ENCODE data around the gene LMCD1. TPM values are rescaled to one million over a fixed set of nuclear protein-coding genes. Genes with fewer than 3 reads are reported as not detected.

The LMCD1 gene
- total and polyA plus RNA-seq, 4 experiments from 2014 or later: 0.53 to 2.2 (median 1.3) TPM

DNA sequence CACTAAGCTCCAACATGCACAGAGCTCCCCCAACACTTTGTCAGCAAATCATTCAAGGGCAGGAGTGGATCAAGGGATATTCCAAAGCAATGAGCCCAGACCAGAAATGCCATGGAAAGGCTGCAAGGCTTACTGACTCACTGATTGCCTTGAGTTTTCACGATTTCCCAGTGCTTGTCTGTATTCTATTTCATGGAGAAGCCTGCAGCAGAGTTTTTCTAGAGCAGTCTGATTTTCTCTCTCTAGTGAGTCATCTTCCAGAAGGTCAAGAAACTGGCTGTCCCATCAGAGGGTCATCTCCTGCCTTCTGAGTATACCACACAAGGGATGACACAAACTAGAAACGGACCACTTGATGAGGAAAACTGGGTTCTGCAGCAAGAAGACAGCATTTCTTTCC is 16.5 kb downstream of the LMCD1 start:
- H3K27ac Mint-ChIP-seq: no peak overlapping the region
- Histone ChIP-seq H3K36me3 (ENCODE audit: insufficient read depth, low read length) (no peaks in the 10 kb centered on the region), H3K4me3 (ENCODE audit: low read length in 2 of 2) (no peak overlapping the region), H3K27me3 (ENCODE audit: insufficient read depth, low read length) (no peaks in the 10 kb centered on the region), H3K9me3 (ENCODE audit: control insufficient read depth in 1 of 2, low read length in 2 of 2) (no peaks in the 10 kb centered on the region), H3K4me1 (ENCODE audit: insufficient read depth, low read length) (no peaks in the 10 kb centered on the region), H3K27ac (ENCODE audit: low read depth, low read length) (no peak overlapping the region)
- no peaks in the 10 kb centered on the region for H3K36me3 Mint-ChIP-seq
- CTCF ChIA-PET (ENCODE audit: partially characterized antibody): no interaction called here
- H3K27me3 Mint-ChIP-seq: peaks cover 0 to 2% of the 10 kb centered on the region in 2 donors
- intact Hi-C loops (cut with micrococcal nuclease): no loop called here
- DNase-seq: no peak
- H3K4me1 Mint-ChIP-seq: no peaks in the 10 kb centered on the region
- peaks cover 0 to 5% (median 0%) of the 10 kb centered on the region in 8 donors for H3K9me3 Mint-ChIP-seq
- H3K4me3 Mint-ChIP-seq: no peak overlapping the region
- POLR2A ChIA-PET (ENCODE audit: partially characterized antibody): no interaction called here

GRCh38 chr3:8519156-8519555 is 17.5 kb downstream of the LMCD1 start:
- Histone ChIP-seq H3K36me3 (ENCODE audit: insufficient read depth, low read length) (no peaks in the 10 kb centered on the region), H3K9me3 (ENCODE audit: control insufficient read depth in 1 of 2, low read length in 2 of 2) (no peaks in the 10 kb centered on the region), H3K4me1 (ENCODE audit: insufficient read depth, low read length) (no peaks in the 10 kb centered on the region), H3K4me3 (ENCODE audit: low read length in 2 of 2) (no peak overlapping the region), H3K27ac (ENCODE audit: low read depth, low read length) (no peak overlapping the region), H3K27me3 (ENCODE audit: insufficient read depth, low read length) (no peaks in the 10 kb centered on the region)
- Mint-ChIP-seq H3K4me3 (no peak overlapping the region), H3K36me3 (no peaks in the 10 kb centered on the region), H3K27ac (no peak overlapping the region), H3K4me1 (no peaks in the 10 kb centered on the region), H3K9me3 (peaks cover 0 to 5% (median 0%) of the 10 kb centered on the region in 8 donors), H3K27me3 (peaks cover 0 to 2% of the 10 kb centered on the region in 2 donors)
- ChIA-PET CTCF (ENCODE audit: partially characterized antibody) (no interaction called here), POLR2A (ENCODE audit: partially characterized antibody) (no interaction called here)
- intact Hi-C loops (cut with micrococcal nuclease): no loop called here
- no peak for DNase-seq

GRCh38 chr3:8519774-8520448 is 18.3 kb downstream of the LMCD1 start:
- H3K36me3 ChIP-seq (ENCODE audit: insufficient read depth, low read length): no peaks in the 10 kb centered on the region
- Mint-ChIP-seq H3K4me1 (peaks cover 0 to 2% (median under 1%) of the 10 kb centered on the region in 4 donors), H3K27me3 (peaks cover 0 to 2% of the 10 kb centered on the region in 2 donors), H3K27ac (no peak overlapping the region), H3K9me3 (peaks cover 0 to 5% (median 0%) of the 10 kb centered on the region in 8 donors), H3K4me3 (no peak overlapping the region), H3K36me3 (no peaks in the 10 kb centered on the region)
- no peaks in the 10 kb centered on the region for H3K27me3 ChIP-seq (ENCODE audit: insufficient read depth, low read length)
- intact Hi-C loops (cut with micrococcal nuclease): no loop called here
- ChIA-PET CTCF (ENCODE audit: partially characterized antibody) (no interaction called here), POLR2A (ENCODE audit: partially characterized antibody) (no interaction called here)
- no peaks in the 10 kb centered on the region for H3K4me1 ChIP-seq (ENCODE audit: insufficient read depth, low read length)
- no peak for DNase-seq
- H3K4me3 ChIP-seq (ENCODE audit: low read length in 2 of 2): no peak overlapping the region
- no peaks in the 10 kb centered on the region for H3K9me3 ChIP-seq (ENCODE audit: control insufficient read depth in 1 of 2, low read length in 2 of 2)
- no peak overlapping the region for H3K27ac ChIP-seq (ENCODE audit: low read depth, low read length)

- no peaks in the 10 kb centered on the region for H3K4me1 ChIP-seq (ENCODE audit: insufficient read depth, low read length)
- Mint-ChIP-seq H3K36me3 (no peaks in the 10 kb centered on the region), H3K9me3 (peaks cover 0 to 5% (median 0%) of the 10 kb centered on the region in 8 donors), H3K27me3 (no peaks in the 10 kb centered on the region), H3K4me3 (no peak overlapping the region), H3K4me1 (peaks cover 0 to 2% (median under 1%) of the 10 kb centered on the region in 4 donors), H3K27ac (no peak overlapping the region)
- H3K27ac ChIP-seq (ENCODE audit: low read depth, low read length): no peak overlapping the region
- intact Hi-C loops (cut with micrococcal nuclease): no loop called here
- DNase-seq: no peak
- ChIA-PET CTCF (ENCODE audit: partially characterized antibody) (no interaction called here), POLR2A (ENCODE audit: partially characterized antibody) (no interaction called here)
- no peak overlapping the region for H3K4me3 ChIP-seq (ENCODE audit: low read length in 2 of 2)
- H3K36me3 ChIP-seq (ENCODE audit: insufficient read depth, low read length): no peaks in the 10 kb centered on the region
- no peaks in the 10 kb centered on the region for H3K27me3 ChIP-seq (ENCODE audit: insufficient read depth, low read length)
- H3K9me3 ChIP-seq (ENCODE audit: control insufficient read depth in 1 of 2, low read length in 2 of 2): no peaks in the 10 kb centered on the region
These were observed 19.3 kb downstream of the LMCD1 start for GRCh38 chr3:8520816-8521403.

GRCh38 chr3:8523041-8523440 is 21.4 kb downstream of the LMCD1 start:
- H3K27me3 ChIP-seq (ENCODE audit: insufficient read depth, low read length): no peaks in the 10 kb centered on the region
- no peak for DNase-seq
- POLR2A ChIA-PET (ENCODE audit: partially characterized antibody): no interaction called here
- Mint-ChIP-seq H3K9me3 (peaks cover 0 to 5% (median 0%) of the 10 kb centered on the region in 8 donors), H3K27me3 (no peaks in the 10 kb centered on the region), H3K4me3 (no peak overlapping the region), H3K36me3 (no peaks in the 10 kb centered on the region), H3K27ac (no peak overlapping the region), H3K4me1 (peaks cover 0 to 2% (median under 1%) of the 10 kb centered on the region in 4 donors)
- intact Hi-C loops (cut with micrococcal nuclease): no loop called here
- H3K4me1 ChIP-seq (ENCODE audit: insufficient read depth, low read length): no peaks in the 10 kb centered on the region
- H3K27ac ChIP-seq (ENCODE audit: low read depth, low read length): no peak overlapping the region
- no peak overlapping the region for H3K4me3 ChIP-seq (ENCODE audit: low read length in 2 of 2)
- H3K36me3 ChIP-seq (ENCODE audit: insufficient read depth, low read length): no peaks in the 10 kb centered on the region
- no peaks in the 10 kb centered on the region for H3K9me3 ChIP-seq (ENCODE audit: control insufficient read depth in 1 of 2, low read length in 2 of 2)
- CTCF ChIA-PET (ENCODE audit: partially characterized antibody): no interaction called here

- Mint-ChIP-seq H3K4me3 (no peak overlapping the region), H3K27ac (no peak overlapping the region), H3K9me3 (peaks cover 0 to 2% (median 0%) of the 10 kb centered on the region in 8 donors), H3K4me1 (peaks cover 0 to 2% (median under 1%) of the 10 kb centered on the region in 4 donors), H3K36me3 (no peaks in the 10 kb centered on the region), H3K27me3 (no peaks in the 10 kb centered on the region)
- no peak for DNase-seq
- Histone ChIP-seq H3K36me3 (ENCODE audit: insufficient read depth, low read length) (no peaks in the 10 kb centered on the region), H3K4me1 (ENCODE audit: insufficient read depth, low read length) (no peaks in the 10 kb centered on the region), H3K27ac (ENCODE audit: low read depth, low read length) (no peak overlapping the region), H3K9me3 (ENCODE audit: control insufficient read depth in 1 of 2, low read length in 2 of 2) (no peaks in the 10 kb centered on the region), H3K4me3 (ENCODE audit: low read length in 2 of 2) (no peak overlapping the region), H3K27me3 (ENCODE audit: insufficient read depth, low read length) (no peaks in the 10 kb centered on the region)
- intact Hi-C loops (cut with micrococcal nuclease): no loop called here
- CTCF ChIA-PET (ENCODE audit: partially characterized antibody): no interaction called here
- POLR2A ChIA-PET (ENCODE audit: partially characterized antibody): no interaction called here
These were observed 22.6 kb downstream of the LMCD1 start for GRCh38 chr3:8524249-8524648.

DNA sequence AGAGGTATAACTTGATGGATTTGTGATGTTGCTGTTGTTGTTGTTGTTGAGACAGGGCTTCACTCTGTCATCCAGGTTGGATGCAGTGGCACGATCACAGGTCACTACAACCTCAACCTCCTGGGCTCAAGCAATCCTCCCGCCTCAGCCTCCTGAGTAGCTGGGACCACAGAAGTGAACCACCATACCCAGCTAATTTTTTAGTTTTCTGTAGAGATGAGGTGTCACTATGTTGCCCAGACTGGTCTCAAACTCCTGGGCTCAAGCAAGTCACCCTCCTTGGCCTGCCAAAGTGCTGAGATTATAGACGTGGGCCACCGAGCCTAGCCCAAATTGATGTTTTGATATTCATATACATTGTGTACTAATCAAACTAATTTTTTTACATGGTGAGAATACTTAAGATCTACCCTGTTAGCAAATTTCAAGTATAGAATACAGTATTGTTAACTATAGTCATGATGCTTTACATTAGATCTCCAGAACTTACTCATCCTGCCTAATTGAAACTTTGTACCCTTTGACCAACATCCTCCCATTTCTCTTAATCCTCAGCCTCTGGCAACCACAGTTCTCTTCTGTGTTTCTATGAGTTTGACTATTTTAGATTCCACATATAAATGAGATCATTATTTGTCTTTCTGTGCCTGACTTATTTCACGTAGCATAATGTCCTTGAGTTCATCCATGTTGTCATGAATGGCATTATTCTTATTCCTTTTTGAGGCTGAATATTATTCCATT is 23.2 kb downstream of the LMCD1 start:
- H3K27ac Mint-ChIP-seq: no peak overlapping the region

More for the DNA sequence above, 23.2 kb downstream of the LMCD1 start:
- Histone ChIP-seq H3K4me3 (ENCODE audit: low read length in 2 of 2) (no peak overlapping the region), H3K27me3 (ENCODE audit: insufficient read depth, low read length) (no peaks in the 10 kb centered on the region), H3K9me3 (ENCODE audit: control insufficient read depth in 1 of 2, low read length in 2 of 2) (no peaks in the 10 kb centered on the region), H3K4me1 (ENCODE audit: insufficient read depth, low read length) (no peaks in the 10 kb centered on the region), H3K27ac (ENCODE audit: low read depth, low read length) (no peak overlapping the region), H3K36me3 (ENCODE audit: insufficient read depth, low read length) (no peaks in the 10 kb centered on the region)
- no peak for DNase-seq
- Mint-ChIP-seq H3K36me3 (no peaks in the 10 kb centered on the region), H3K4me3 (no peak overlapping the region), H3K4me1 (peaks cover 0 to 2% (median under 1%) of the 10 kb centered on the region in 4 donors), H3K9me3 (peaks cover 0 to 2% (median 0%) of the 10 kb centered on the region in 8 donors), H3K27me3 (no peaks in the 10 kb centered on the region)
- intact Hi-C loops (cut with micrococcal nuclease): no loop called here
- POLR2A ChIA-PET (ENCODE audit: partially characterized antibody): no interaction called here
- CTCF ChIA-PET (ENCODE audit: partially characterized antibody): no interaction called here

Data from CD4-positive, alpha-beta memory T cell (primary cell).